CD4-positive, alpha-beta T cell (primary cell): Measurements from ENCODE around the gene CREB1. TPM values are rescaled to one million over a fixed set of nuclear protein-coding genes. Genes with fewer than 3 reads are reported as not detected.
"Not testable (repeated sequence)": the region's sequence is repeated elsewhere in the genome, so short reads cannot be mapped to it uniquely, and the experiment has no call there.

Experiments used
- ATAC-seq: fragments of 200-7000 bp; cut with Tn5 transposase; one replicate; pipeline ENCODE4 v1.10.0; 2022; ENCODE audit warnings: mild to moderate bottlenecking; ENCODE audit not compliant: poor library complexity
- CTCF ChIA-PET: fragments of 350-600 bp; sonication (Branson Sonifier 250); formaldehyde crosslinking; loops from one replicate; lab custom pipeline; 2021; ENCODE audit warnings: antibody characterized with exemption, inconsistent platforms; lab: Charles Lee
- POLR2A ChIA-PET: fragments of 350-600 bp; sonication (Branson Sonifier 250); formaldehyde crosslinking; loops from one replicate; lab custom pipeline; 2021; ENCODE audit warnings: antibody characterized with exemption, inconsistent platforms; lab: Charles Lee
- DNase-seq, 14 experiments: peaks; one replicate each; pipeline ENCODE4 v3.0.0-alpha.2; 2013 to 2020; ENCODE audit warnings: mixed read lengths in 2 of 14
- H3K27ac ChIP-seq, 2 donors: one replicate each; pipeline versions ENCODE4 v1.5.1 to v1.7.0; 2013; ENCODE audit warnings: low read length in 2 of 2, low read depth in 1 of 2, mild to moderate bottlenecking in 1 of 2
- H3K27me3 ChIP-seq, 2 experiments: 1 replicate in 1 of 2; 2 replicates in 1 of 2; pipeline versions ENCODE4 v1.6.1 to v1.7.0; 2013; ENCODE audit warnings: low read length in 2 of 2, control low read depth in 1 of 2, mild to moderate bottlenecking in 1 of 2, moderate library complexity in 1 of 2; ENCODE audit not compliant: insufficient read depth in 2 of 2, control insufficient read depth in 1 of 2
- H3K36me3 ChIP-seq: one replicate; pipeline ENCODE4 v1.6.1; 2013; ENCODE audit warnings: low read length, control low read depth; ENCODE audit not compliant: insufficient read depth
- H3K4me1 ChIP-seq: one replicate; pipeline ENCODE4 v1.6.1; 2013; ENCODE audit warnings: low read length, control low read depth; ENCODE audit not compliant: insufficient read depth
- H3K4me3 ChIP-seq: one replicate; pipeline ENCODE4 v1.5.1; 2013; ENCODE audit warnings: mild to moderate bottlenecking, low read length, moderate library complexity
- H3K9me3 ChIP-seq, 2 experiments: 1 replicate in 1 of 2; 2 replicates in 1 of 2; pipeline versions ENCODE4 v1.6.1 to v1.7.0; 2013; ENCODE audit warnings: low read length in 2 of 2, mild to moderate bottlenecking in 2 of 2, control low read depth in 1 of 2, moderate library complexity in 1 of 2; ENCODE audit not compliant: control insufficient read depth in 1 of 2, insufficient read depth in 1 of 2
- H3K27ac Mint-ChIP-seq: one replicate; pipeline ENCODE4 v1.8.0; 2020; ENCODE audit warnings: mixed read lengths
- H3K27me3 Mint-ChIP-seq: one replicate; pipeline ENCODE4 v1.8.0; 2021; ENCODE audit warnings: mixed read lengths
- H3K36me3 Mint-ChIP-seq: one replicate; pipeline ENCODE4 v1.8.0; 2021; ENCODE audit warnings: low read depth, mixed read lengths
- H3K4me1 Mint-ChIP-seq: one replicate; pipeline ENCODE4 v1.8.0; 2021; ENCODE audit warnings: low read depth, mixed read lengths
- H3K4me3 Mint-ChIP-seq: one replicate; pipeline ENCODE4 v1.8.0; 2020; ENCODE audit warnings: mild to moderate bottlenecking, mixed read lengths
- H3K9me3 Mint-ChIP-seq: one replicate; pipeline ENCODE4 v1.8.0; 2020; ENCODE audit warnings: mixed read lengths
- CTCF ChIP-seq: fragments of 200-600 bp; IDR thresholded peaks from one replicate; pipeline ENCODE4 v1.8.0; 2022; ENCODE audit warnings: antibody characterized with exemption, mild to moderate bottlenecking
- intact Hi-C, 2 experiments: fragments of 100-400 bp; cut with DNase I in 1 of 2; cut with micrococcal nuclease in 1 of 2; formaldehyde crosslinking; loops; one replicate each; pipeline versions ENCODE4 v1.15.1 to v1.9.0; 2023 to 2025; cut with DNase I, micrococcal nuclease
- total RNA-seq, 174 experiments: library from RNA in 2 of 174; stranded (reverse) in 2 of 174; gene quantifications; one replicate each; pipeline ENCODE4 v1.2.3 and lab custom pipeline; 2021 to 2026

Gene CREB1
- total RNA-seq, 2 experiments from 2014 or later = 62.5 to 67.1 TPM

DNA sequence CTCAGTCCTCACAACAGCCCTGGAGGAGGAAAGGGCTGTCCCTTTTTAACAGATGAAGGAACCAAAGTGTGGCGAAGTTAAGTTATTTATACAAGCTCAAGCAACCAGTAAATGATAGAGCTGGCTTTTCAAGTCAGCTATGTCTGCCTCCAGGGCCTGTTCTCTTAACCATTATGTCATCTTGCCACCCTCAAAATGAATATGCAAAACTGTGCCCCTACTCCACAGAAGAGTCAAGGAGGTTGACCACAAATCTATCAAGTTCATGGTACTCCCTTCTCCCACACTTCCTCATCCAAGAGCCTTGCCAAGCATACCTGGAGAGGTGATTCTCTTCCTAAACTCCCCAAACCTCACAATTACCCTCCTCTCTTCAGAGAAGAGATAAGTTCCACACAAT, 37.3 kb upstream of the CREB1 start:
- no peaks in the 10 kb centered on the region for H3K9me3 ChIP-seq
- no peaks in the 10 kb centered on the region for H3K36me3 ChIP-seq
- Mint-ChIP-seq H3K36me3 (no peaks in the 10 kb centered on the region), H3K4me1 (no peaks in the 10 kb centered on the region), H3K27me3 (no peaks in the 10 kb centered on the region), H3K4me3 (no peak overlapping the region), H3K27ac (no peak overlapping the region), H3K9me3 (no peaks in the 10 kb centered on the region)
- no peak overlapping the region for H3K27ac ChIP-seq
- DNase-seq (no peak), ATAC-seq (no peak)
- TF ChIP-seq CTCF = no peak
- ChIA-PET POLR2A (interaction anchor here (1.0 kb wide), 1 partner anchor 37 kb away, joined by 5 read pairs; the partner anchor contains the start of gene CREB1), CTCF (no interaction called here)
- intact Hi-C loops = no loop called here
- H3K4me1 ChIP-seq = no peaks in the 10 kb centered on the region
- H3K27me3 ChIP-seq = no peaks in the 10 kb centered on the region
- H3K4me3 ChIP-seq = no peak overlapping the region

DNA sequence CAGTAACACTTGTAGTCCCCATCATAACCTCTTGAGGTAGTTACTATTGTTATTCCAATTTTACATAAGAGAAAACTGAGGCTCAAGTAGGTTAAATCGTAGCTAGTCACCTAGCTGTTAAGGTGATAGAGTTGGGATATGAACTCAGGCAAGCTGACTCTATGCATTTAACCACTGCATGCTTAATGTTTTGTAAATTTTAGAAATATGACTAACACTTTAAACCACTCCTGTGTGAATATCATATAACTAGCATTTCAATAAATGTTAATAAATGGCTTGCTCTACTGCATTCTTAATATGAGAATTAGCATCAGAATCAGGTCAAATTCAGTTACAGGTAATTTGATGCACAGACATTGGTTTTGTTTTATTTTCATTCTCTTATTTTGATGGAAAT, 35.6 kb upstream of the CREB1 start:
- POLR2A ChIA-PET = interaction anchor here (1.2 kb wide), 1 partner anchor 36 kb away, joined by 3 read pairs; the partner anchor contains the start of gene CREB1
- Histone ChIP-seq H3K4me1 (no peaks in the 10 kb centered on the region), H3K9me3 (no peaks in the 10 kb centered on the region)

GRCh38 chr2:207496936-207497335, 32.8 kb upstream of the CREB1 start:
- H3K4me1 Mint-ChIP-seq, H3K9me3 Mint-ChIP-seq, H3K4me1 ChIP-seq, H3K27me3 Mint-ChIP-seq, H3K4me3 ChIP-seq, H3K9me3 ChIP-seq, H3K36me3 ChIP-seq, H3K27ac Mint-ChIP-seq, H3K27ac ChIP-seq, intact Hi-C loops, CTCF ChIA-PET, ATAC-seq, H3K36me3 Mint-ChIP-seq, H3K27me3 ChIP-seq, DNase-seq, H3K4me3 Mint-ChIP-seq: not testable (repeated sequence)
- POLR2A ChIA-PET = interaction anchor here (1.3 kb wide), 2 partner anchors 10 to 33 kb away, joined by 3 read pairs; partner anchors contain the start of gene CREB1

More for the DNA sequence above, 35.6 kb upstream of the CREB1 start:
- CTCF ChIA-PET = interaction anchor here (1.4 kb wide), 1 partner anchor 9 kb away, joined by 3 read pairs; no protein-coding TSS in a partner anchor
- ATAC-seq (no peak), DNase-seq (no peak)
- Mint-ChIP-seq H3K36me3 (no peaks in the 10 kb centered on the region), H3K4me3 (no peak overlapping the region), H3K9me3 (no peaks in the 10 kb centered on the region), H3K27me3 (no peaks in the 10 kb centered on the region), H3K4me1 (no peaks in the 10 kb centered on the region), H3K27ac (no peak overlapping the region)
- Histone ChIP-seq H3K36me3 (no peaks in the 10 kb centered on the region), H3K27ac (no peak overlapping the region), H3K27me3 (no peaks in the 10 kb centered on the region), H3K4me3 (no peak overlapping the region)
- intact Hi-C loops = no loop called here
- TF ChIP-seq CTCF = no peak

DNA sequence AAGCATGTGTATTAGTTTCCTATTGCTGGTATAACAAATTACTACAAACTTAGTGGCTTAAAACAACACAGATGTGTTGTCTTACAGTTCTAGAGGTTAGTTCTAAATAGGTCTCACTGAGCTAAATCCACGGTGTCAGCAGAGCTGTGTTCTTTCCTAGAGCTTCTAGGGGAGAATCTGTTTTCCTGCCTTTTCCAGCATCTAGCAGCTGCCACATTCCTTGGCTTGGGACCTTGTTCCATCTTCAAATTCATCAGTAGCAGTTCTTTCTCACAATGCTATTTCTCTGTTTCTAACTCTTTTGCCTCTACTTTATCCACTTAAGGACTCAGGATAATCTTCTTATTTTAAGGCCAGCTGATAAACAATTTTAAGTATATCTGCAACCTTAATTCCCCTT, 32.2 kb upstream of the CREB1 start:
- Histone ChIP-seq H3K9me3 (no peaks in the 10 kb centered on the region), H3K4me1 (no peaks in the 10 kb centered on the region), H3K27ac (no peak overlapping the region), H3K4me3 (no peak overlapping the region), H3K27me3 (no peaks in the 10 kb centered on the region), H3K36me3 (no peaks in the 10 kb centered on the region)
- intact Hi-C loops = no loop called here
- Mint-ChIP-seq H3K36me3 (no peaks in the 10 kb centered on the region), H3K9me3 (no peaks in the 10 kb centered on the region), H3K4me3 (no peak overlapping the region), H3K27ac (no peak overlapping the region), H3K4me1 (no peaks in the 10 kb centered on the region), H3K27me3 (no peaks in the 10 kb centered on the region)
- no peak for ATAC-seq
- no peak for TF ChIP-seq CTCF
- CTCF ChIA-PET = no interaction called here
- no peak for DNase-seq
- POLR2A ChIA-PET = interaction anchor here (1.3 kb wide), 1 partner anchor 10 kb away, joined by 3 read pairs; no protein-coding TSS in a partner anchor
